Heart right ventricle (tissue), 16 donors: ENCODE measurements around the gene SPDEF. TPM values are rescaled to one million over a fixed set of nuclear protein-coding genes. Genes with fewer than 3 reads are reported as not detected.

ENCODE experiments used
- ATAC-seq, 8 donors: fragments of 200-7000 bp; cut with Tn5 transposase; one replicate each; pipeline ENCODE4 v1.9.1; 2020; ENCODE audit warnings: mild to moderate bottlenecking in 8 of 8, moderate library complexity in 8 of 8, moderate number of reproducible peaks in 1 of 8
- DNase-seq, 2 donors: peaks; one replicate each; pipeline ENCODE4 v3.0.0-alpha.2; 2020
- H3K27ac ChIP-seq, 10 donors: fragments of 200-600 bp; sonication (generic) in 2 of 10; one replicate each; pipeline versions ENCODE4 v1.5.0 to v1.8.0; 2020 to 2022; ENCODE audit warnings: mild to moderate bottlenecking in 3 of 10
- H3K27me3 ChIP-seq, 7 donors: fragments of 200-600 bp; one replicate each; pipeline ENCODE4 v1.8.0; 2021 to 2022; ENCODE audit warnings: mild to moderate bottlenecking in 2 of 7
- H3K36me3 ChIP-seq, 9 donors: fragments of 200-600 bp; sonication (generic) in 1 of 9; one replicate each; pipeline versions ENCODE4 v1.5.0 to v1.8.0; 2020 to 2022; ENCODE audit warnings: mild to moderate bottlenecking in 2 of 9
- H3K4me1 ChIP-seq, 9 donors: fragments of 200-600 bp; sonication (generic) in 1 of 9; one replicate each; pipeline versions ENCODE4 v1.5.0 to v1.8.0; 2020 to 2022; ENCODE audit warnings: mild to moderate bottlenecking in 4 of 9
- H3K4me3 ChIP-seq, 10 donors: fragments of 200-600 bp; sonication (generic) in 2 of 10; one replicate each; pipeline versions ENCODE4 v1.5.0 to v1.8.0; 2020 to 2022; ENCODE audit warnings: mild to moderate bottlenecking in 7 of 10, moderate library complexity in 2 of 10
- H3K9me3 ChIP-seq, 11 donors: fragments of 200-600 bp in 10 of 11; sonication (generic) in 2 of 11; one replicate each; pipeline versions ENCODE4 v1.5.0 to v1.8.0; 2013 to 2022; ENCODE audit warnings: mild to moderate bottlenecking in 2 of 11, control low read depth in 1 of 11, moderate library complexity in 1 of 11
- CTCF ChIP-seq, 9 donors: fragments of 200-600 bp; sonication (generic) in 2 of 9; IDR thresholded peaks; one replicate each; pipeline versions ENCODE4 v1.5.0 to v1.8.0; 2021 to 2022; ENCODE audit warnings: antibody characterized with exemption in 9 of 9, mild to moderate bottlenecking in 5 of 9, moderate library complexity in 1 of 9
- WGBS, 2 donors: extraction: QIAGEN DNeasy Blood & Tissue Kit; methylation state at CpG; one replicate each; pipeline ENCODE4 v1.1.7; 2013; ENCODE audit warnings: inconsistent platforms in 1 of 2; 5-methylcytosine and 5-hydroxymethylcytosine counted together
- intact Hi-C, 10 donors: fragments of 100-400 bp; cut with DNase I; formaldehyde crosslinking; loops; one replicate each; pipeline versions ENCODE4 v1.11.1 to v1.14.2; 2022
- polyA plus RNA-seq, 2 donors: library from polyadenylated mRNA; stranded (reverse); fragments of 200-250 nt; gene quantifications; one replicate each; pipeline ENCODE4 v1.2.3, GENCODE V29; 2013
- total RNA-seq, 10 donors: library from RNA; stranded (reverse); fragmentation: NEBNext Ultra II Directional in 3 of 10; extraction: Animal tissue kit (Norgen Biotek cat#: 25700) in 3 of 10; gene quantifications; one replicate each; pipeline versions ENCODE4 v1.2.1 to v1.2.4, GENCODE V29; 2021 to 2023
- donor health status: Arrhythmogenic right ventricular cardiomyopathy.
- donor health status: ischemic (EF 13 %, LVEDD 7.1; RV severe dilation, severe dysfunction).
- donor health status: healthy with polysubstance abuse.
- donor health status: DM: no; HTN: yes; CAD: no.
- donor health status: DM: no; HTN: no; CAD: no.
- donor health status: ischemic (EF 25% LVEDD 6.9; RV normal size, moderate dysfunction).
- donor health status: ischemic (EF 25% LVEDD 5.7; RV mildly dilated, moderate dysfunction).
- donor health status: healthy.
- donor health status: DM: yes; HTN: yes; CAD: no.
- donor health status: Ischemic cardiomyopathy.
- donor health status: ischemic (EF 35%, LVEDD 5.7; RV mildly dilated, moderate dysfunction).
- donor health status: nonischemic (EF 11% LVEDD 7.7; RV severe dilation, severe dysfunction).
- donor health status: DM: yes; HTN: yes; CAD: no.
- donor health status: PGD.
- donor health status: ischemic (EF 29% LVEDD 5.4; RV normal size, mild dysfunction).
- donor health status: nonischemic (EF 23%, LVEDD 6.1; RV moderate dilation, normal function).

SPDEF gene
- total and polyA plus RNA-seq, 12 donors = 0.15 to 0.60 (median 0.22) TPM; not detected in 2

GRCh38 chr6:34534146-34534545 lies 22.0 kb downstream of the SPDEF start:
- H3K4me1 ChIP-seq = peaks cover 0 to 12% (median 0%) of the 10 kb centered on the region in 9 donors
- H3K4me3 ChIP-seq = no peak overlapping the region
- H3K9me3 ChIP-seq = no peaks in the 10 kb centered on the region
- ATAC-seq (no peak), DNase-seq (no peak)
- intact Hi-C loops = loop anchor here in 1 of 10 donors (5.0 kb wide), 1 partner anchor 68 kb away; no protein-coding TSS in a partner anchor
- no peak overlapping the region for H3K27ac ChIP-seq
- no peaks in the 10 kb centered on the region for H3K27me3 ChIP-seq
- TF ChIP-seq CTCF (IDR thresholded peaks at IDR 0.05) = no peak
- no peaks in the 10 kb centered on the region for H3K36me3 ChIP-seq
- 72 to 76% methylated on average over 6 of the region's 6 CpGs for WGBS, 2 donors

- DNase-seq = no peak
- intact Hi-C loops = loop anchor here in 1 of 10 donors (5.0 kb wide), 1 partner anchor 70 kb away; no protein-coding TSS in a partner anchor
- no peaks in the 10 kb centered on the region for H3K27me3 ChIP-seq
- 77 to 90% methylated on average over 13 to 15 of the region's 15 CpGs for WGBS, 2 donors
- TF ChIP-seq CTCF (IDR thresholded peaks at IDR 0.05) = no peak
- H3K36me3 ChIP-seq = no peaks in the 10 kb centered on the region
- no peak for ATAC-seq
- no peak overlapping the region for H3K27ac ChIP-seq
- H3K9me3 ChIP-seq = no peaks in the 10 kb centered on the region
- H3K4me1 ChIP-seq = peaks cover 0 to 14% (median 2%) of the 10 kb centered on the region in 9 donors
- H3K4me3 ChIP-seq = peak overlapping the region in 6 of 10 donors; percentile 15 to 38 (median 26)
These were observed 23.9 kb downstream of the SPDEF start for GRCh38 chr6:34532230-34532629.

DNA sequence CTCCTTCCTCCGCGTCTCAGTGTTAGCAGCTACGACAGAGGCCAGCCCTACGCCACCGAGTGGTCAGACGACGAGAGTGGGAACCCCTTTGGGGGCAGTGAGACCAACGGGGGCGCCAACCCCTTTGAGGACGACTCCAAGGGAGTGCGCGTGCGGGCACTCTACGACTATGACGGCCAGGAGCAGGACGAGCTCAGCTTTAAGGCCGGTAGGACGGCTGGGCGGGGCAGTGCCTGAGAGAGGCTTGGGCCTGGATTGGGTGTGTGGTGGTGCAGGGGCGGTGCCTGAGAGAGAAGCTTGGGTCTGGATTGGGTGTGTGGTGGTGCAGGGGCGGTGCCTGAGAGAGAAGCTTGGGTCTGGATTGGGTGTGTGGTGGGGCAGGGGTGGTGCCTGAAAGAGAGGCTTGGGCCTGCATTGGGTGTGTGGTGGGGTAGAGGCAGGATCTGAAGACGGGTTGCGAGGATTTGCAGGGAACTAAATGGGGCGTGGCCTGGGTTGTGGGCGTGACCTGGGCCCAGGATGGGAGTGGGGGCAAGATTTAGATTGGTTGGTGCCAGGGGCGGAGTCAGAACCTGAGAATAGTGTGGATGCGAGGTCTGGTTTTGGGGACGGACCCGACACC lies 24.4 kb downstream of the SPDEF start:
- peak overlapping the region in 6 of 10 donors; percentile 15 to 38 (median 22) for H3K4me3 ChIP-seq
- no peaks in the 10 kb centered on the region for H3K27me3 ChIP-seq
- ATAC-seq (peak; percentile 10 to 68 (median 52)), DNase-seq (peak; percentile 67 to 70)
- no peaks in the 10 kb centered on the region for H3K36me3 ChIP-seq
- peak overlapping the region in 3 of 10 donors; percentile 12 to 52 (median 30) for H3K27ac ChIP-seq
- H3K9me3 ChIP-seq = no peaks in the 10 kb centered on the region
- H3K4me1 ChIP-seq = peaks cover 1 to 17% (median 3%) of the 10 kb centered on the region in 9 donors
- WGBS, 2 donors = 72 to 90% methylated on average over 29 of the region's 29 CpGs
- TF ChIP-seq CTCF (IDR thresholded peaks at IDR 0.05) = no peak
- intact Hi-C loops = loop anchor here in 1 of 10 donors (5.0 kb wide), 1 partner anchor 71 kb away; no protein-coding TSS in a partner anchor

DNA sequence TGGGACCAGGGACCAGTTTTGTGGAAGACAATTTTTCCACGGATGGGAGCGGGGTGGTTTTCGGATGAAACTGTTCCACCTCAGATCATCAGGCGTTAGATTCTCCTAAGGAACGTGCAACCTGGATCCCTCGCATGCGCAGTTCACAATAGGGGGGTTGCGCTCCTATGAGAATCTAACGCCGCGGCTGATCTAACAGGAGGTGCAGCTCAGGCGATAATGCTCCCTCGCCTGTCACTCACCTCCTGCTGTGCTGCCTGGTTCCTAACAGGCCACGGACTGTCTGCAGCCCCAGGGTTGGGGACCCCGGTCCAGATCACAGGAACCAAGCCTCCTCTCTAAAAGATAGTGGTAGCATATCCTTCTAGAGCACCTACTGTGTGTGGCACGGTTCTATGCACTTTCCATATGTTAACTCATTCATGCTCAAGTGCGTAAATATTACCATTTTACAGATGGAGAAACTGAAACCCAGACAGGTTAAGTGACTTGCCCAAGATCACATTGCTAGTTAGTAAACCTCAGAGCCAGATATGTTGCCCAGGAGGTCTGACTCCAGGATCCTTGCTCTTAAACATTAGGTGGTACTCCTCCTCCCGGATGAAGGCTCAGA lies 25.3 kb downstream of the SPDEF start:
- TF ChIP-seq CTCF (IDR thresholded peaks at IDR 0.05) = no peak
- H3K9me3 ChIP-seq = no peaks in the 10 kb centered on the region
- ATAC-seq (no peak), DNase-seq (no peak)
- H3K27ac ChIP-seq = peak overlapping the region in 1 of 10 donors; percentile 52
- WGBS, 2 donors = 89 to 91% methylated on average over 18 of the region's 18 CpGs
- no peaks in the 10 kb centered on the region for H3K36me3 ChIP-seq
- H3K4me1 ChIP-seq = peaks cover 5 to 21% (median 7%) of the 10 kb centered on the region in 9 donors
- H3K4me3 ChIP-seq = peak overlapping the region in 2 of 10 donors; percentile 15 to 29
- intact Hi-C loops = loop anchor here in 1 of 10 donors (5.0 kb wide), 1 partner anchor 71 kb away; no protein-coding TSS in a partner anchor
- no peaks in the 10 kb centered on the region for H3K27me3 ChIP-seq
